CD4-positive, alpha-beta memory T cell (primary cell): ENCODE data around the gene TAOK3. TPM values are rescaled to one million over a fixed set of nuclear protein-coding genes. Genes with fewer than 3 reads are reported as not detected.

ENCODE experiments used
- CTCF ChIA-PET: fragments of 350-600 bp; sonication (Branson Sonifier 250); formaldehyde crosslinking; loops from one replicate; lab custom pipeline; 2021; ENCODE audit warnings: inconsistent platforms; ENCODE audit not compliant: partially characterized antibody; lab: Charles Lee
- POLR2A ChIA-PET: fragments of 350-600 bp; sonication (Branson Sonifier 250); formaldehyde crosslinking; loops from one replicate; lab custom pipeline; 2021; ENCODE audit not compliant: partially characterized antibody; lab: Charles Lee
- DNase-seq, 5 donors: peaks; one replicate each; pipeline versions ENCODE4 v3.0.0 to v3.0.0-alpha.2; 2020 to 2022; ENCODE audit warnings: mixed read lengths in 1 of 5
- H3K27ac ChIP-seq: one replicate; pipeline ENCODE4 v1.7.0; 2013; ENCODE audit warnings: low read depth, low read length
- H3K27me3 ChIP-seq: 2 replicates; pipeline ENCODE4 v1.7.0; 2013; ENCODE audit warnings: mild to moderate bottlenecking, low read length, moderate library complexity; ENCODE audit not compliant: insufficient read depth
- H3K36me3 ChIP-seq: 2 replicates; pipeline ENCODE4 v1.7.0; 2013; ENCODE audit warnings: mild to moderate bottlenecking, low read length, moderate library complexity; ENCODE audit not compliant: insufficient read depth
- H3K4me1 ChIP-seq: 2 replicates; pipeline ENCODE4 v1.7.0; 2013; ENCODE audit warnings: mild to moderate bottlenecking, low read length, moderate library complexity; ENCODE audit not compliant: insufficient read depth
- H3K4me3 ChIP-seq, 2 donors: one replicate each; pipeline ENCODE4 v1.7.0; 2013; ENCODE audit warnings: low read length in 2 of 2, mild to moderate bottlenecking in 1 of 2
- H3K9me3 ChIP-seq, 2 donors: one replicate each; pipeline ENCODE4 v1.7.0; 2013; ENCODE audit warnings: low read length in 2 of 2, control low read depth in 1 of 2; ENCODE audit not compliant: control insufficient read depth in 1 of 2
- H3K27ac Mint-ChIP-seq, 7 donors: one replicate each; pipeline ENCODE4 v1.8.0; 2020 to 2021; ENCODE audit warnings: mixed read lengths in 7 of 7, mild to moderate bottlenecking in 6 of 7, inconsistent platforms in 3 of 7, moderate library complexity in 3 of 7
- H3K27me3 Mint-ChIP-seq, 2 donors: one replicate each; pipeline ENCODE4 v1.8.0; 2020 to 2021; ENCODE audit warnings: mixed read lengths in 2 of 2
- H3K36me3 Mint-ChIP-seq, 2 donors: one replicate each; pipeline ENCODE4 v1.8.0; 2020 to 2021; ENCODE audit warnings: mixed read lengths in 2 of 2, inconsistent platforms in 1 of 2, mild to moderate bottlenecking in 1 of 2
- H3K4me1 Mint-ChIP-seq, 4 donors: one replicate each; pipeline ENCODE4 v1.8.0; 2020 to 2021; ENCODE audit warnings: mixed read lengths in 4 of 4, mild to moderate bottlenecking in 1 of 4
- H3K4me3 Mint-ChIP-seq, 8 donors: one replicate each; pipeline ENCODE4 v1.8.0; 2020 to 2021; ENCODE audit warnings: mixed read lengths in 8 of 8, mild to moderate bottlenecking in 7 of 8, moderate library complexity in 6 of 8, inconsistent platforms in 3 of 8
- H3K9me3 Mint-ChIP-seq, 8 donors: one replicate each; pipeline ENCODE4 v1.8.0; 2020 to 2021; ENCODE audit warnings: mixed read lengths in 8 of 8, mild to moderate bottlenecking in 5 of 8, inconsistent platforms in 3 of 8, moderate library complexity in 1 of 8
- intact Hi-C: fragments of 100-400 bp; cut with micrococcal nuclease; formaldehyde crosslinking; loops from one replicate; pipeline ENCODE4 v1.15.1; 2023
- polyA plus RNA-seq, 2 donors: library from polyadenylated mRNA; unstranded; fragments of 300-500 nt; fragmentation: Illumina TruSeq; gene quantifications; one replicate each; pipeline ENCODE4 v1.2.3, GENCODE V29; 2021
- total RNA-seq, 2 experiments: library from RNA; stranded (reverse); gene quantifications; one replicate each; pipeline ENCODE4 v1.2.3, GENCODE V29; 2021

TAOK3 gene
- total and polyA plus RNA-seq, 4 experiments from 2014 or later, result 47.9 to 141 (median 75.4) TPM

DNA sequence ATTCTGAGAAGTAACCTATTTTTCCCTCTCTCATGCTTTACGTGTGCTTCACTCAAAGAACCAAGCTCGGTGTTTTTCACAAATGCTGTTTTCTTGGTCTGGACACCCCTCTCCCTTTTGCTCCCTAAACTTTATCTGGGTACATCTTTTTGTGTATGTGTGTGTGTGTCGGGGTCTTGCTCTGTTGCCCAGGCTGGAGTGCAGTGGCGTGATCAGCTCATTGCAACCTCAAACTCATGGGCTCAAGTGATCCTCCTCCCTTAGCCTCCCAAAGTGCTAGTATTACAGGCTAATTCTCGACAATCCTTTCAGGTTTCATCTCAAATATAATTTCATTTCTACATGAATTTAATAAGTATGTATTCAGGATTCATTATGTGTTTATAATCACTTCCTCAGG, 153.6 kb downstream of the TAOK3 start:
- CTCF ChIA-PET, result no interaction called here
- Mint-ChIP-seq H3K4me1 (peaks cover 0 to 1% (median 0%) of the 10 kb centered on the region in 4 donors), H3K27me3 (no peaks in the 10 kb centered on the region), H3K9me3 (peaks cover 0 to 2% (median 0%) of the 10 kb centered on the region in 8 donors), H3K4me3 (no peak overlapping the region), H3K36me3 (peaks cover 25 to 39% of the 10 kb centered on the region in 2 donors), H3K27ac (peak overlapping the region in 1 of 7 donors; percentile 42)
- POLR2A ChIA-PET, result no interaction called here
- no peaks in the 10 kb centered on the region for H3K4me1 ChIP-seq
- no peak for DNase-seq
- no peak overlapping the region for H3K4me3 ChIP-seq
- no peak overlapping the region for H3K27ac ChIP-seq
- no peaks in the 10 kb centered on the region for H3K27me3 ChIP-seq
- intact Hi-C loops, result no loop called here
- H3K9me3 ChIP-seq, result no peaks in the 10 kb centered on the region
- H3K36me3 ChIP-seq, result peaks cover under 1% of the 10 kb centered on the region

DNA sequence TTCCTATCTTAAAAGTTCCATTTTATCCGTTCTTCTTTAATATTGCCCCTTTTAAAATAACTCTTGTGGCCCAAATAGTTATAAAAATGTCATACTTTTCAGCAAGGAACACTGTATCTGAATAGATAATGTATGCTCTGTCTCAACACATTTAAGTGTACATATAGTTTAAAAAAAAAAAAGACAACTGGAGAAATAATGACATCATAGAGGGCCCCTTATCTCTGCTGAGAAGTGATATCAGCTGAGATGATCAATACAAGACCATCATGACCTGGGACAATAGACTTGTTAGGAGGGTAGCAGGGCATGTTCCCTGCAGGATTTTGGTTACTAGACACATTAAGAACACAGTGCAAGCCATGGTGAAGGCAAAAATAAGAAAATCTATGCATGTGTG, 159.3 kb downstream of the TAOK3 start:
- no peaks in the 10 kb centered on the region for H3K27me3 Mint-ChIP-seq
- H3K36me3 ChIP-seq, result peaks cover 17% of the 10 kb centered on the region
- peaks cover 0 to 1% (median 0%) of the 10 kb centered on the region in 4 donors for H3K4me1 Mint-ChIP-seq
- no peaks in the 10 kb centered on the region for H3K27me3 ChIP-seq
- DNase-seq, result no peak
- peaks cover 51 to 58% of the 10 kb centered on the region in 2 donors for H3K36me3 Mint-ChIP-seq
- H3K27ac ChIP-seq, result no peak overlapping the region
- H3K27ac Mint-ChIP-seq, result peak overlapping the region in 3 of 7 donors; percentile 13 to 41 (median 17)
- peaks cover 0 to 2% (median 0%) of the 10 kb centered on the region in 8 donors for H3K9me3 Mint-ChIP-seq
- H3K9me3 ChIP-seq, result no peaks in the 10 kb centered on the region
- H3K4me3 Mint-ChIP-seq, result no peak overlapping the region
- no peaks in the 10 kb centered on the region for H3K4me1 ChIP-seq
- CTCF ChIA-PET, result interaction anchor here (1.0 to 1.5 kb wide), 3 partner anchors 9 to 92 kb away, joined by 3 to 8 read pairs (median 4); no protein-coding TSS in a partner anchor
- intact Hi-C loops, result no loop called here
- POLR2A ChIA-PET, result no interaction called here
- no peak overlapping the region for H3K4me3 ChIP-seq

GRCh38 chr12:118212606-118213005, 160.1 kb downstream of the TAOK3 start:
- no peak overlapping the region for H3K27ac ChIP-seq
- H3K27me3 Mint-ChIP-seq, result no peaks in the 10 kb centered on the region
- H3K9me3 ChIP-seq, result no peaks in the 10 kb centered on the region
- H3K36me3 Mint-ChIP-seq, result peaks cover 51 to 58% of the 10 kb centered on the region in 2 donors
- CTCF ChIA-PET, result interaction anchor here (0.6 to 1.4 kb wide), 2 partner anchors 17 to 91 kb away, joined by 3 read pairs; no protein-coding TSS in a partner anchor
- H3K4me3 Mint-ChIP-seq, result no peak overlapping the region
- no peak for DNase-seq
- H3K4me1 Mint-ChIP-seq, result peaks cover 0 to 1% (median 0%) of the 10 kb centered on the region in 4 donors
- H3K9me3 Mint-ChIP-seq, result peaks cover 0 to 2% (median 0%) of the 10 kb centered on the region in 8 donors
- POLR2A ChIA-PET, result no interaction called here
- H3K4me3 ChIP-seq, result no peak overlapping the region
- H3K27ac Mint-ChIP-seq, result peak overlapping the region in 1 of 7 donors; percentile 78
- H3K4me1 ChIP-seq, result no peaks in the 10 kb centered on the region
- H3K36me3 ChIP-seq, result peaks cover 17% of the 10 kb centered on the region
- H3K27me3 ChIP-seq, result no peaks in the 10 kb centered on the region
- intact Hi-C loops, result no loop called here

- POLR2A ChIA-PET, result no interaction called here
- H3K36me3 ChIP-seq, result peaks cover 3% of the 10 kb centered on the region
- H3K36me3 Mint-ChIP-seq, result peaks cover 19 to 33% of the 10 kb centered on the region in 2 donors
- no peak overlapping the region for H3K4me3 Mint-ChIP-seq
- DNase-seq, result no peak
- H3K9me3 Mint-ChIP-seq, result no peaks in the 10 kb centered on the region
- H3K27me3 Mint-ChIP-seq, result no peaks in the 10 kb centered on the region
- CTCF ChIA-PET, result interaction anchor here (1.7 kb wide), 1 partner anchor 25 kb away, joined by 5 read pairs; no protein-coding TSS in a partner anchor
- no peaks in the 10 kb centered on the region for H3K27me3 ChIP-seq
- no peaks in the 10 kb centered on the region for H3K4me1 ChIP-seq
- H3K27ac Mint-ChIP-seq, result peak overlapping the region in 2 of 7 donors; percentile 29 to 62
- intact Hi-C loops, result no loop called here
- H3K4me3 ChIP-seq, result no peak overlapping the region
- no peaks in the 10 kb centered on the region for H3K4me1 Mint-ChIP-seq
- H3K9me3 ChIP-seq, result no peaks in the 10 kb centered on the region
- no peak overlapping the region for H3K27ac ChIP-seq
These were observed 166.6 kb downstream of the TAOK3 start for GRCh38 chr12:118206107-118206412.

DNA sequence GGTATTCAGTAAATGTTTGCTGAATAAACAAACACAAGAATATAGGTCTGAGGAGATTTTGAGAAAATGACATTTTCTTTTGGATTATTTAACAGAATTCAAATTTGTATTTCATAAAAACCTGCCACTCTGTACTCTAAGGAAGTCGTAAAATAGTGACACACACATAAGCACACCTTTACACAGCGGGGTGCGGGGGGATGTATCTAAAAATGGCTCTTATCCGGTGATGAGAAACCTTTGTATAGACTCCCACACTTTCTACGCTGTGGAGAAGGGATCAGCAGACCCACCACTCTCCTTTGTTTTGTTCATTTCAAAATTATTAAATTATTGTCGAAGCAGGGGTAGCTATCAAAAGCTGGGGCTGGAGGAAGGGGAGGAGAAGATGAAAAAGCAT, 178.7 kb downstream of the TAOK3 start:
- Mint-ChIP-seq H3K36me3 (peaks cover 40 to 42% of the 10 kb centered on the region in 2 donors), H3K4me1 (peaks cover 0 to 4% (median 0%) of the 10 kb centered on the region in 4 donors), H3K27ac (peak overlapping the region in 2 of 7 donors; percentile 17 to 68), H3K27me3 (no peaks in the 10 kb centered on the region), H3K9me3 (no peaks in the 10 kb centered on the region), H3K4me3 (no peak overlapping the region)
- Histone ChIP-seq H3K36me3 (peaks cover 21% of the 10 kb centered on the region), H3K27me3 (no peaks in the 10 kb centered on the region), H3K4me1 (no peaks in the 10 kb centered on the region), H3K27ac (no peak overlapping the region), H3K4me3 (no peak overlapping the region), H3K9me3 (no peaks in the 10 kb centered on the region)
- ChIA-PET CTCF (interaction anchor here (1.9 to 2.8 kb wide), 2 partner anchors 12 to 182 kb away, joined by 8 to 17 read pairs; partner anchors contain the start of gene SUDS3), POLR2A (no interaction called here)
- DNase-seq, result no peak
- intact Hi-C loops, result no loop called here

GRCh38 chr12:118193477-118193876, 179.2 kb downstream of the TAOK3 start:
- no peak for DNase-seq
- Histone ChIP-seq H3K36me3 (peaks cover 18% of the 10 kb centered on the region), H3K27me3 (no peaks in the 10 kb centered on the region), H3K4me3 (no peak overlapping the region), H3K4me1 (no peaks in the 10 kb centered on the region), H3K27ac (no peak overlapping the region), H3K9me3 (no peaks in the 10 kb centered on the region)
- intact Hi-C loops, result no loop called here
- H3K4me1 Mint-ChIP-seq, result peaks cover 0 to 4% (median 0%) of the 10 kb centered on the region in 4 donors
- no peak overlapping the region for H3K4me3 Mint-ChIP-seq
- CTCF ChIA-PET, result interaction anchor here (1.9 to 2.8 kb wide), 2 partner anchors 11 to 183 kb away, joined by 8 to 17 read pairs; partner anchors contain the start of gene SUDS3
- peaks cover 40 to 42% of the 10 kb centered on the region in 2 donors for H3K36me3 Mint-ChIP-seq
- H3K27me3 Mint-ChIP-seq, result no peaks in the 10 kb centered on the region
- H3K27ac Mint-ChIP-seq, result peak overlapping the region in 1 of 7 donors; percentile 62
- POLR2A ChIA-PET, result no interaction called here
- H3K9me3 Mint-ChIP-seq, result no peaks in the 10 kb centered on the region

GRCh38 chr12:118190266-118190665, 182.4 kb downstream of the TAOK3 start:
- ChIA-PET POLR2A (no interaction called here), CTCF (no interaction called here)
- peaks cover 10% of the 10 kb centered on the region for H3K36me3 ChIP-seq
- no peaks in the 10 kb centered on the region for H3K9me3 ChIP-seq
- Mint-ChIP-seq H3K4me1 (peaks cover 4 to 7% (median 6%) of the 10 kb centered on the region in 4 donors), H3K27me3 (no peaks in the 10 kb centered on the region), H3K36me3 (peaks cover 26 to 39% of the 10 kb centered on the region in 2 donors), H3K4me3 (no peak overlapping the region), H3K27ac (peak overlapping the region in 2 of 7 donors; percentile 4 to 42), H3K9me3 (no peaks in the 10 kb centered on the region)
- no peaks in the 10 kb centered on the region for H3K27me3 ChIP-seq
- no peak overlapping the region for H3K4me3 ChIP-seq
- intact Hi-C loops, result no loop called here
- DNase-seq, result no peak
- no peaks in the 10 kb centered on the region for H3K4me1 ChIP-seq
- no peak overlapping the region for H3K27ac ChIP-seq
